HG03064 (cell line): Measurements from ENCODE around the gene CHRNA9.

Source experiments
- ATAC-seq: cut with Tn5 transposase; IDR thresholded peaks from one replicate; pipeline ENCODE4 v1.9.1; 2021; ENCODE audit warnings: low read depth; ENCODE audit not compliant: unreplicated experiment

Gene CHRNA9

GRCh38 chr4:40333921-40334352, 1.2 kb upstream of the CHRNA9 start:
- ATAC-seq = no peak

DNA sequence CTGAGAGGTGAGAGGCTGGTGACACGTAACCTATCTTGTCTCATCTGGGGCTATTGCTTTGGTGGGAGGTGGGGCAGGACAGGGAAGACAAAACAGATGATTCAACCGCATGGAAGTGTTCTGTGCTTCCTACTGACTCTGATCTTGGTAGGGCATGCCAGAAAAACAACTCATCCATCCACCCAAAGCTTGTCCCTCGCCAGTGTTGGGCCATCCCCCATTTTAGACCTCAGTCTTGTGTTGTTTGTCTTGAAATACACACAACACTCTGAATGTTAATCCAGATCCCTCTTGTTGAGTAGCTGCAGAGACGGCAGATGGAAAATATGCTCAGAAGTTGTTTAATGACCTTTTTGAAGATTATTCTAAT, 377 bp downstream of the CHRNA9 start:
- ATAC-seq = no peak

- no peak for ATAC-seq
These were observed 1.9 kb downstream of the CHRNA9 start for GRCh38 chr4:40337051-40337450.

DNA sequence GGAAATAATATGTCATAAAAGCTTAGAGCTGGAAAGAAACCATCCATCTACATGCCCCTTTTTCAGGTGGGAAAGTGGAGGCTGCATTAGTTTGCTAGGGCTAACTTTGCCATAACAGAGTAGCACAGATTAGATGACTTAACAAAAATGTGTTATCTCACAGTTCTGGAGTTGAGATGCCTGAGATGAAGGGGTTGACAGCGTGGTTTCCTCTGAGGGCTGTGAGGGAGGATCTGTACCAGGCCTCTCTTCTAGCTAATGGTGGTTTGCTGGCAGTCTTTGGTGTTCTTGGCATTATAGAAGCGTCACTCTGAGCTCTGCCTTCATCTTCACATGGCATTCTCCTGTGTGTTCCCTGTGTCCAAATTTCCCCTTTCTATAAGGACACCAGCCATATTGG, 2.4 kb downstream of the CHRNA9 start:
- no peak for ATAC-seq

DNA sequence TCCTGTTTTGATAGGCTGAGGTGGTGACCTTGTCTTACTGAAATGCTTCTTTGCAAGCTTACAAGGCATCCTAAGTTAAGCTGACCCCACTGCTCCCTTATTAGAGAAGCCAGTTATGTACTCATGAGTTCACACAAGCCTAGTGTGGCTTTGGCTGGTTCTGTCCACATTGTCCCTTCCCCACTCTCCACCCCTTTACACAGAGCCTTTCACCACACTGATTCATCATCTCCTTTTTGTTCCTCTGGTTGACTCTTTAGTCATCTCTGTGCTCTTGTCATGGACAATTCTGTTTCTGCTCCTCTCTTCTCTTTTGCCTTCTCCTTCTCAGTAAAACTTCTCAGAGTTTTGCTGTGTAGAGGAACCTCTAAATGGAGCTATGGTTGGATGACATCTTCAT, 4.9 kb downstream of the CHRNA9 start:
- no peak for ATAC-seq

DNA sequence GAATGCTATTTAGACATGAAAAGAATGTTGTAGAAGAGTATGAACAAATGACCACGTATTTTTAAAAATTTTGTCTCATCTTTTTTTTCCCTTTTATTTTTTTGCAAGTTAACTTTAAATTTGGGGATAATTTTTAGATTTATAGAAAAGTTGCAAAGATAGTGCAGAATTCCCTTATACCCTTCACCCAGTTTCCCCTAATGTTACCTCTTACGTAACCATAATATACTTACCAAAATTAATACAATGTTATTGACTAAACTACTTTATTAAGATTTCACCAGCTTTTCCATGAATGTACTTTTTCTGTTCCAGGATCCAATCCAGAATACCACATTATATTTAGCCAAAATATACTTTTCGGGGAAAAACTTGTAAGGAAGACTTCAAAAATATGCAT, 12.3 kb downstream of the CHRNA9 start:
- ATAC-seq = no peak

- ATAC-seq = no peak
These were observed 12.9 kb downstream of the CHRNA9 start for GRCh38 chr4:40348000-40348399.

GRCh38 chr4:40349561-40350198, 14.5 kb downstream of the CHRNA9 start:
- ATAC-seq = no peak

GRCh38 chr4:40350627-40351227, 15.6 kb downstream of the CHRNA9 start:
- no peak for ATAC-seq

DNA sequence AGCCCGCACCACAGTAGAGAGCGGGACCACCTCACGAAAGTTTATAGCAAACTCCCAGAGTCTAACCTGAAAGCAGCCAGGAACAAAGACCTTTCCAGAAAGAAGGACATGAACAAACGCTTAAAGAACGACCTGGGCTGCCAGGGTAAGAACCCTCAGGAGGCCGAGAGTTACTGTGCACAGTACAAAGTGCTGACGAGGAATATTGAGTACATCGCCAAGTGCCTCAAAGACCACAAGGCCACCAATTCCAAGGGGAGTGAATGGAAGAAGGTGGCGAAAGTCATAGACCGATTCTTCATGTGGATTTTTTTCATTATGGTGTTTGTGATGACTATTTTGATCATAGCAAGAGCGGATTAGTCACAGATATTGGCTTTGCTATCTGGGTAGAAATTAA, 19.0 kb downstream of the CHRNA9 start:
- no peak for ATAC-seq

DNA sequence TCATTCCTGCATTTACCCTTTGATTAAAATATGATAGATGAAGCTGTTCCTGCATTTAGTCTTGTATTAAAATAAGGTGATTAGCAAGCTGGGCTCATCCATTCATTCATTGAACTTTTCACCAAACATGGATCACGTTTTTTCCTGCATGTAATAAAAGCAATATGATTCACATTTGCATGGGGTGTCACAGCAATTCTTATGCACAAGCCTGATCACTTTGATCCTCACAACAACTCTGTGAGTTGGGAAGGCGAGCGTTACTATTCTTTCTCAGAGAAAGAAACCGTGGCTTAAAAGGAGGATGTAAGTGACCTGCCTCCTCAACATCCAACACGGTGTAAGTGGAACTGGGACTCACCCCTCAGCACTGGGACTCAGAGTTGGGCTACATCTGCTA, 20.0 kb downstream of the CHRNA9 start:
- ATAC-seq = no peak

DNA sequence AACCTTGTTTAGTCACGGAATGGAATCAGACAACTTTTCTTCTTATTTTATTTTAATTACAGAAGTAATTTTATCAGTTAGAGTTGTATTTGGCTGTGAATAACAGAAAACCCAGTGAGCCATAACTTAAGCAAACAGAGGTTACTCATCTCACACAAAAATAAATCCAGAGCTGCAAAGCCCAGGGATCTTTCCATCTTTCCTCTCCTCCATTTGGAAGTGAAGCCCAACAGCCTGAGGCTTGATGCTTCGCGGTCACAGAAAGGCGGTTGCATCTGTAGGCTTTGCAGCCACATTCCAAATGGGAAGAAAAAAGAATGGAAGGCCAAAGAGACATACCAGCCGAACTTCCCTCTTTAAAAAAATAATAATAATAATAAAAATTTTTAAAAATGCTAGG, 22.6 kb downstream of the CHRNA9 start:
- no peak for ATAC-seq

DNA sequence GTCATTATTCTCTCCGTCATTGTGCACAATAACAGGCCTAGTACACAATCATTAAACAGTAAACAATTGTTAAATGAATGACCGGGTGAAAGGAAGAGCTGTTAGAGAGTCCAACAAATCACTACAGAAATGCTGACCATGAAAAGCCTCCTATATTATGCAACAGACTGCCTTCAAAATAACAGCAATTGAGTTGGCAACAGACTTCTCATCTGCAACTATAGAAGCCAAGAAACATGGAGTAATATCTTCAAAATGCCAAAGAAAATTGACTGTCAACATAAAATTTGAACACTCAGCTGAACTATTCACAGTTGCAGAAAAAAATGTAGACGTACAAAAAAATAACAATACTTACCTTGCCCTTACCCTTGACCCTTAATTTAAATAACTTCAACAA, 26.2 kb downstream of the CHRNA9 start:
- ATAC-seq = no peak

DNA sequence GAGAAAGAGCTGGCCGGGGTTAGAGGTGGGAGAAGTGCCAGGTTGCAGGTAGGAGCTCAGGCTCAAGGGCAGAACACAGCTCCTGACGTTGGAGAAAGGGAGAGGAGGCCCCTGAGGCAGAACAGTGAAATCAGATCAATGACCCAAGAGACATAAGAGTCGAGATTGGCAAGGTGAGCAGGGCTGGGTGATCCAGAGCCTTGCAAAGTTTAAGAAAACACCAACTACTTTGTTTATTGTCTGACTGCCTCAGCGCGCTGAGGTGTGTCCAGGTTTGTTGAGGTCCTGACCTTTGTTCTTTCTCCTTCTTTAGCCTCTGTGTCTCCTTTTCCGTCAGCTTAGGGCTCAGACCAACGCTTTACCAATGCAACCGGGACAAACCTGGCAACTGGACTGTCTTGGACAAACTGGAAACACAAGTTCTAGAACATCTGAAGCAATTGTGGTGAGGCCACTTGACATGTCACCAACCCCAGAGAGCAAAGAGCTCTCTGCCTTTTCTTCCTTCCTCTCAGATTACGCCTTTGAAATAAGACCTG, 28.3 kb downstream of the CHRNA9 start:
- no peak for ATAC-seq

DNA sequence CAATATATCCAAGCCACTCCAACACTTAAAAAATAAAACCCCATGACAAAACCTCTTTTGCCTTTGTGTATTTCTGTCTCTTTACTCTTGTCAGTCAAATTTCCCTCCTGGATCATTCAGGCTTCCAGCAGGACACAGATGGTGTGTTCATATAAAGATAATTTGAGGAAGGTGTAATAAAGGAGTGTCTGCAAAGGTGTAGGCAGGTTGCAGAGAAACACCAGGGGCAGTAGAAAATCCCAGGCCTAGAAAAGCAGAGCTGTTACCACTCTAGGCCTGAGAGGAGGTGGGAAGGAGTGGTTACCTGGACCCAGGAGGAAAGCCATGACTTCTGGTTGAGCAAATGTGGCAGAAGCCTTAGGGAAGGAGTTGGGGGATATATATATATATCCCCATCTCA, 28.8 kb downstream of the CHRNA9 start:
- ATAC-seq = no peak

DNA sequence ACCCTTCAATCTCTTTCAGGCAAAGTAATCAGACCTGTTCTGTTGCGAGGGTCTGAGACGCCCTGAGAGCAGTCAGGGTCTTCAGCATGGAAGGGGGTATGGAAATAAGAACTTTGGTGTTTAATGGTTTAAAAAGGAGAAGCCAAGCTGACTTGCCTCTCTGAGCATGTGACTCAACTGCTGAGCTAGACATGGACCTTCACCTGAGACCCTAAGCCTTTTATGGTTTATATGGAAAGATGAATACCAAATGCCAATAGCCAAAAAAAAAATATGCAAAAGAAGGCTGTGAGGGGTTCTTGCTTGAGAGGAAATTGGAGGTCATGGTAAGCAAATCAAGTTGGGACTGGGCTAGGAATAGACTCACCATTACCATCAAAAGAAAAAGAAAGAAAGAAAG, 30.6 kb downstream of the CHRNA9 start:
- ATAC-seq = no peak

DNA sequence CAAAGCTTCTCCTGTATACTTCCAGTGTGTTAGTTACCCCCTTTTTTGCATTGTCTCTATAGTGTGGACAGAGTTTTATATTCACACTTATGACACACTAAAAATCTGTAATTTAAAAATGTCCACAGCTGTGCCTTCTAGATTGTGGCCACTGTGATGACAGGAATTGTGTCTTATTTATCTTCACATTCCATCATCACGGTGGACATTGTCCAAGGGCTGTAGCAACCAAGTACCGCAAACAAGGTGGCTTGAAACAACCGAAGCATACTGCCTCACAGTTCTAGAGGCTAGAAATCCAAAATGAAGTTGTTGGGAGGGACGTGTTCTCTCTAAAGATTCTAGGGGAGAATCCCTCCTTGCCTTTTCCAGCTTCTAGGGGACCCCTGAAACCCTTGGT, 32.3 kb downstream of the CHRNA9 start:
- ATAC-seq = no peak

DNA sequence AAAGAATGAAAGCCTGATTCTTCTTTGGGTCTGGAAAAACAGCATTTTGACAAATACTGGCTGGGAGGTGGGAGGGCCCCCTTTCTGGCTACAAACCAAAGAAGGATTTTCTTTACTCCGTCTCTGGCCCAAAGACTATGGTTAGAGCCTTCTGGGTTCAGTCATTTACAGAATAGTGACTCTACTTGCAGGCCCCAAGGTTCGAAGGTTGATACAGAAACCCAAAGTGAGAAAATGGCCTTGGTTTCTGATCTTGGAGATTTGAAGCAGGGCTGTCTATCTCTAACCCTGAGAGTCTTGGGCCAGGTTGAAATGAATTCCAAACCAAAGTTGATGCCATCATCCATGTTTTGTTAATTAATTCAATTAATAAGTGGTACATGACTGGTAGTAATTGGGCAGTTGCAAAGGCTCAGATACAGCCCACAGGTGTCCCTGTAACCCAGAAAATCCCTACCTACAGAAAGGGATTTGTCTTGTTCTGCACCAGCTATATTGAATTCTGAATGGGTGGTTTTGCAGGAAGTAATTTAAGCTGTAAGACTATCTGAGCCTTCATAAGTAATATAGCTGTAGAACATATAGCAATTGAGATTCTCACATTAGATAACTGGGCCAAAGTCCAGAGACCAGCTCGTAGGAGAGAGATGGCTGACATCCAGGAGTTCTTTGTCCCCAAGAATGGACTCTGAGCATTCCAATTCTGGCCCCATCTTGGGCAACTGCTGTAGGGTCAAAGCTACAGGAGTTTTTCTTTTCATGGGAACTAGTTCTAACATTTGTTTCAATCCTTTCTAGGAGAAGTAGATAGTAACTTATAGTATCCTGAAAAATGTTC, 34.5 kb downstream of the CHRNA9 start:
- ATAC-seq = no peak

DNA sequence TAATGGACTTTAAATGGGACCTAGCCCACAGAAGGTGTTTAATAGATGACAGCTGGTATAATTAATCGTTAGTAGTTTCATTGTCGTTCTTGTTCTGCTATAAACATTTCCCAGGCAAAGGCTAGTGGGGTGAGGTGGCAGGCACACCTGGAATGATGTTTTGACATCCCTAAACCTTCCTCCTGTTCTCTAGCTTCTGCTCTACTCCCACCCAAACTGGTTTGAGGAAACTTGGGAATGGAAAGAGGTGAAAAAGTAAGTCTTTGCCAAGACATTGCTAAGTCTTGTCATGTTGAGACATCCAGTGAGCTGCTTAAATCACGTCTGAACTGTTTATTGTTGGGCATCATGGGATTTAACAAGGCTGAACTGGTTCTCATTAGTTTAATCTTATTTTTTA, 37.5 kb downstream of the CHRNA9 start:
- ATAC-seq = no peak

DNA sequence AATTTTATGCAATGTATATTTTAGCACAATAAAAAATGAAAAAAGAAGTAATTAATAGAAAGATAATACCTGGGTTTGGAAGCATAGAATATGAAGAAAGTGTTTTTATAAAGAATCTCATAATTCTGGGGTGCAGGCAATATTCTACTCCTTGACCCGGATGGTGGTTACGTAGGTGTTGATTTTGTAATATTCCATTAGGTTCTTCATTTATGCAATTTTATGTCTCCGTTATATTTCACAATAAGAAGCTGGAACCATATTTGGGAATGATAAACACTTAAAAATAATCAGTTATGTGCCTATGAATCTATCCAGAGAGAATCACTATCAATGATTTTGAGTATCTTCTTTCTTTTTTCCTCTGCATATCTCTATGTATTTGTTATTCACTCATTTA, 38.5 kb downstream of the CHRNA9 start:
- no peak for ATAC-seq

DNA sequence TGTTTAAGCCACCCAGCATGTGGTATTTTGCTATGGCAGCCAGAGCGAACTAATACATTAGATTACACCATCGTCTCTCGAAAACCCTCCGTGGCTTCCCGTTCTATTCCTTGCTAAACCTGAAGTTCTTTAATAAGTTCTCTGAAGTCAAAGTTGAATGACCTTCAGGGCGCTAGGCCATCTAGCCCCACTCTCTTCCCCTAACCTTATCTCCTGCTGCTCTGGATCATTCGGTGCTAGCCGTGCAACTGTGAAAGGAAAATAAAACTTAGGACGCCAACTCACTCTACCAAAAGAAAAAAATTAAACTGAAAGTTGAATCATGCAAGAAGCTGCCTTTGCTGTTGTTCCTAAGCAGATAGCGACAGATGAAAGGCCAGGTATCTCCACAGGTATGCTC, 40.0 kb downstream of the CHRNA9 start:
- ATAC-seq = no peak

- no peak for ATAC-seq
These were observed 40.5 kb downstream of the CHRNA9 start for GRCh38 chr4:40375620-40376019.
